ENCODE data around the gene ENKUR.

DNA sequence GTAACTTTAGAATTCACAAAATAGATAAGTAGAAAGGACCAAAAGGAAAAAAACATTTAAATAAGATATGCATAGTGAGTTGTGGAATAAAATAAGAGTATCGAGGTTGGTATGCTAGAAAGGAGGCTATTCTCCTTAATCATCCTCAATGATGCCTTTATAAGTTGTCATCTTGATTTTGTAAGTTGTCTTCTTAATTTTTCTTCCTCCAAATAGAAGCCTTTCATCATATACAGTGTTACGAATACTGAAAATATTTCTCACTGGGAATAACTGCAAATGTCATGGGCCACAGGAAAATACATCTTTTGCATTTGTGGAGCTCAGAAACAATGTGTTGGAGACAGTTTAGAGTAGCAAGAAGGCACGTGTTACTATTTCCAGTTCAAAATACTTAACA lies 32.0 kb downstream of the ENKUR start:
- no peak for TF ChIP-seq POLR2A (IDR thresholded peaks at IDR 0.05; ENCODE audit: borderline replicate concordance, extremely low read depth, insufficient read depth, insufficient read length)
- TF ChIP-seq, protein P1, sequence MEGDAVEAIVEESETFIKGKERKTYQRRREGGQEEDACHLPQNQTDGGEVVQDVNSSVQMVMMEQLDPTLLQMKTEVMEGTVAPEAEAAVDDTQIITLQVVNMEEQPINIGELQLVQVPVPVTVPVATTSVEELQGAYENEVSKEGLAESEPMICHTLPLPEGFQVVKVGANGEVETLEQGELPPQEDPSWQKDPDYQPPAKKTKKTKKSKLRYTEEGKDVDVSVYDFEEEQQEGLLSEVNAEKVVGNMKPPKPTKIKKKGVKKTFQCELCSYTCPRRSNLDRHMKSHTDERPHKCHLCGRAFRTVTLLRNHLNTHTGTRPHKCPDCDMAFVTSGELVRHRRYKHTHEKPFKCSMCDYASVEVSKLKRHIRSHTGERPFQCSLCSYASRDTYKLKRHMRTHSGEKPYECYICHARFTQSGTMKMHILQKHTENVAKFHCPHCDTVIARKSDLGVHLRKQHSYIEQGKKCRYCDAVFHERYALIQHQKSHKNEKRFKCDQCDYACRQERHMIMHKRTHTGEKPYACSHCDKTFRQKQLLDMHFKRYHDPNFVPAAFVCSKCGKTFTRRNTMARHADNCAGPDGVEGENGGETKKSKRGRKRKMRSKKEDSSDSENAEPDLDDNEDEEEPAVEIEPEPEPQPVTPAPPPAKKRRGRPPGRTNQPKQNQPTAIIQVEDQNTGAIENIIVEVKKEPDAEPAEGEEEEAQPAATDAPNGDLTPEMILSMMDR (IDR thresholded peaks at IDR 0.05 in 2 of 3, conservative IDR thresholded peaks at IDR 0.05 in 1 of 3; ENCODE audit: borderline replicate concordance in 1 of 3, insufficient read depth in 1 of 3, low read depth in 2 of 3, low read length in 2 of 3) = no peak
- no peak for TF ChIP-seq TCF7L2 (IDR thresholded peaks at IDR 0.05; ENCODE audit: borderline replicate concordance, extremely low read depth, insufficient read depth, insufficient read length)

Measured in HCT116 (cell line).